Effector memory CD4-positive, alpha-beta T cell (primary cell): ENCODE data around the gene TXNDC17.
"Not testable (repeated sequence)": the region's sequence is repeated elsewhere in the genome, so short reads cannot be mapped to it uniquely, and the experiment has no call there.

Experiments
- DNase-seq, 3 donors: peaks; one replicate each; pipeline ENCODE4 v3.0.0-alpha.2; 2020
- H3K27ac ChIP-seq: 2 replicates; pipeline ENCODE4 v1.7.0; 2013; ENCODE audit warnings: mild to moderate bottlenecking, low read length, moderate library complexity; ENCODE audit not compliant: insufficient read depth, poor library complexity, severe bottlenecking
- H3K27me3 ChIP-seq: replicated peaks from 2 replicates; pipeline ENCODE4 v1.7.0; 2013; ENCODE audit warnings: mild to moderate bottlenecking, low read length; ENCODE audit not compliant: insufficient read depth, control insufficient read depth, poor library complexity, severe bottlenecking
- H3K36me3 ChIP-seq: 2 replicates; pipeline ENCODE4 v1.7.0; 2013; ENCODE audit warnings: mild to moderate bottlenecking, low read length, moderate library complexity; ENCODE audit not compliant: control insufficient read depth, insufficient read depth
- H3K4me1 ChIP-seq: 2 replicates; pipeline ENCODE4 v1.7.0; 2013; ENCODE audit warnings: low read length, mild to moderate bottlenecking; ENCODE audit not compliant: control insufficient read depth, insufficient read depth, poor library complexity, severe bottlenecking
- H3K4me3 ChIP-seq: 2 replicates; pipeline ENCODE4 v1.7.0; 2013; ENCODE audit warnings: low read length, low read depth, mild to moderate bottlenecking; ENCODE audit not compliant: insufficient read depth, poor library complexity, severe bottlenecking
- H3K9me3 ChIP-seq: 2 replicates; pipeline ENCODE4 v1.7.0; 2013; ENCODE audit warnings: mild to moderate bottlenecking, low read length, moderate library complexity; ENCODE audit not compliant: control insufficient read depth

Gene TXNDC17

GRCh38 chr17:6691546-6691945 lies 50.7 kb downstream of the TXNDC17 start:
- no peak for DNase-seq
- Histone ChIP-seq H3K27me3 (no peaks in the 10 kb centered on the region), H3K36me3 (no peaks in the 10 kb centered on the region)

GRCh38 chr17:6691958-6692357 lies 51.1 kb downstream of the TXNDC17 start:
- not testable (repeated sequence) for H3K4me1 ChIP-seq, H3K27ac ChIP-seq, H3K4me3 ChIP-seq, DNase-seq, H3K27me3 ChIP-seq, H3K9me3 ChIP-seq, H3K36me3 ChIP-seq

More at GRCh38 chr17:6691546-6691945, 50.7 kb downstream of the TXNDC17 start:
- Histone ChIP-seq H3K4me3 (no peak overlapping the region), H3K27ac (no peak overlapping the region), H3K4me1 (no peaks in the 10 kb centered on the region), H3K9me3 (no peaks in the 10 kb centered on the region)
